Natural killer cell (primary cell): Measurements from ENCODE around the gene SFSWAP. TPM values are rescaled to one million over a fixed set of nuclear protein-coding genes. Genes with fewer than 3 reads are reported as not detected.

Experiments
- ATAC-seq, 3 donors: fragments of 150-1000 bp in 2 of 3; fragments of 200-7000 bp in 1 of 3; cut with Tn5 transposase; 1 replicate in 1 of 3; 2 replicates in 2 of 3; pipeline ENCODE4 v1.10.0; 2021; ENCODE audit warnings: mild to moderate bottlenecking in 2 of 3, moderate library complexity in 2 of 3
- DNase-seq, 2 donors: peaks; one replicate each; pipeline versions ENCODE4 v3.0.0 to v3.0.0-alpha.2; 2013 to 2021; ENCODE audit warnings: mixed read lengths in 1 of 2
- H3K27ac ChIP-seq: one replicate; pipeline ENCODE4 v1.5.1; 2013; ENCODE audit warnings: mild to moderate bottlenecking, low read length
- H3K27me3 ChIP-seq: one replicate; pipeline ENCODE4 v1.6.1; 2013; ENCODE audit warnings: low read length; ENCODE audit not compliant: control insufficient read depth, insufficient read depth
- H3K36me3 ChIP-seq: one replicate; pipeline ENCODE4 v1.6.1; 2013; ENCODE audit warnings: low read length; ENCODE audit not compliant: control insufficient read depth, insufficient read depth
- H3K4me1 ChIP-seq: one replicate; pipeline ENCODE4 v1.6.1; 2013; ENCODE audit warnings: low read length; ENCODE audit not compliant: control insufficient read depth, insufficient read depth
- H3K4me3 ChIP-seq: one replicate; pipeline ENCODE4 v1.5.1; 2013; ENCODE audit warnings: low read length
- H3K9me3 ChIP-seq: one replicate; pipeline ENCODE4 v1.6.1; 2013; ENCODE audit warnings: low read length; ENCODE audit not compliant: control insufficient read depth, insufficient read depth
- H3K27ac Mint-ChIP-seq, 2 donors: one replicate each; pipeline ENCODE4 v1.8.0; 2022; ENCODE audit warnings: mild to moderate bottlenecking in 2 of 2, mixed read lengths in 2 of 2, moderate library complexity in 1 of 2
- H3K27me3 Mint-ChIP-seq, 2 donors: one replicate each; pipeline ENCODE4 v1.8.0; 2022; ENCODE audit warnings: low read depth in 2 of 2, mixed read lengths in 2 of 2
- H3K36me3 Mint-ChIP-seq: one replicate; pipeline ENCODE4 v1.8.0; 2022; ENCODE audit warnings: mixed read lengths
- H3K4me1 Mint-ChIP-seq, 2 donors: one replicate each; pipeline ENCODE4 v1.8.0; 2022; ENCODE audit warnings: mixed read lengths in 2 of 2
- H3K4me3 Mint-ChIP-seq: one replicate; pipeline ENCODE4 v1.8.0; 2022; ENCODE audit warnings: mild to moderate bottlenecking, moderate library complexity, mixed read lengths
- H3K9me3 Mint-ChIP-seq, 2 donors: one replicate each; pipeline ENCODE4 v1.8.0; 2022; ENCODE audit warnings: mixed read lengths in 2 of 2
- CTCF ChIP-seq: fragments of 200-600 bp; IDR thresholded peaks from one replicate; pipeline ENCODE4 v1.8.0; 2022; ENCODE audit warnings: antibody characterized with exemption
- WGBS: methylation state at CpG from one replicate; pipeline ENCODE4 v1.1.7; 2013; ENCODE audit warnings: missing lambda C conversion rate; ENCODE audit not compliant: insufficient coverage; 5-methylcytosine and 5-hydroxymethylcytosine counted together
- intact Hi-C: fragments of 100-400 bp; cut with micrococcal nuclease; formaldehyde crosslinking; loops from one replicate; pipeline ENCODE4 v1.14.2; 2022
- total RNA-seq, 4 donors: library from RNA; stranded (reverse); fragments of 120-200 nt in 1 of 4; gene quantifications; one replicate each; pipeline versions ENCODE4 v1.2.3 to v1.2.4, GENCODE V29; 2013 to 2022

The SFSWAP gene
- total RNA-seq, 3 donors from 2014 or later (not counting 1 experiment from before 2014, with no cell fraction given): 99.1 to 109 (median 102) TPM

- no peak for TF ChIP-seq CTCF
- H3K27ac Mint-ChIP-seq: no peak overlapping the region
- no peak for DNase-seq
- no peaks in the 10 kb centered on the region for H3K27me3 ChIP-seq
- H3K36me3 Mint-ChIP-seq: no peaks in the 10 kb centered on the region
- 90% methylated on average over 16 of the region's 16 CpGs for WGBS
- no peaks in the 10 kb centered on the region for H3K9me3 ChIP-seq
- H3K9me3 Mint-ChIP-seq: no peaks in the 10 kb centered on the region
- H3K4me3 Mint-ChIP-seq: no peak overlapping the region
- H3K36me3 ChIP-seq: no peaks in the 10 kb centered on the region
- intact Hi-C loops: no loop called here
- peaks cover 6 to 10% of the 10 kb centered on the region in 2 donors for H3K27me3 Mint-ChIP-seq
- no peak overlapping the region for H3K4me3 ChIP-seq
- H3K4me1 ChIP-seq: no peaks in the 10 kb centered on the region
- ATAC-seq: no peak
- H3K4me1 Mint-ChIP-seq: no peaks in the 10 kb centered on the region
- H3K27ac ChIP-seq: no peak overlapping the region
Observed at GRCh38 chr12:131695968-131696367, 14.9 kb upstream of the SFSWAP start.

- Histone ChIP-seq H3K27me3 (no peaks in the 10 kb centered on the region), H3K36me3 (no peaks in the 10 kb centered on the region), H3K4me1 (no peaks in the 10 kb centered on the region), H3K9me3 (no peaks in the 10 kb centered on the region), H3K4me3 (no peak overlapping the region), H3K27ac (no peak overlapping the region)
- Mint-ChIP-seq H3K9me3 (no peaks in the 10 kb centered on the region), H3K36me3 (peaks cover 2% of the 10 kb centered on the region), H3K4me3 (no peak overlapping the region), H3K27ac (no peak overlapping the region), H3K4me1 (no peaks in the 10 kb centered on the region), H3K27me3 (peaks cover 7 to 10% of the 10 kb centered on the region in 2 donors)
- intact Hi-C loops: no loop called here
- ATAC-seq (no peak), DNase-seq (no peak)
- no peak for TF ChIP-seq CTCF
- WGBS: 59% methylated on average over 12 of the region's 12 CpGs
Observed at GRCh38 chr12:131698286-131698685, 12.6 kb upstream of the SFSWAP start.

- Histone ChIP-seq H3K27ac (no peak overlapping the region), H3K4me1 (no peaks in the 10 kb centered on the region), H3K9me3 (peaks cover 3% of the 10 kb centered on the region), H3K4me3 (no peak overlapping the region), H3K27me3 (no peaks in the 10 kb centered on the region), H3K36me3 (no peaks in the 10 kb centered on the region)
- H3K27ac Mint-ChIP-seq: no peak overlapping the region
- ATAC-seq (no peak), DNase-seq (no peak)
- peaks cover 0 to 4% of the 10 kb centered on the region in 2 donors for H3K9me3 Mint-ChIP-seq
- intact Hi-C loops: no loop called here
- no peaks in the 10 kb centered on the region for H3K4me1 Mint-ChIP-seq
- TF ChIP-seq CTCF: no peak
- H3K4me3 Mint-ChIP-seq: no peak overlapping the region
- WGBS: 85% methylated on average over 5 of the region's 5 CpGs
- H3K36me3 Mint-ChIP-seq: peaks cover 8% of the 10 kb centered on the region
- H3K27me3 Mint-ChIP-seq: peaks cover 14 to 15% of the 10 kb centered on the region in 2 donors
Observed at GRCh38 chr12:131699434-131699833, 11.5 kb upstream of the SFSWAP start.

- peaks cover 3% of the 10 kb centered on the region for H3K9me3 ChIP-seq
- no peak for ATAC-seq
- H3K27ac ChIP-seq: no peak overlapping the region
- 87% methylated on average over 8 of the region's 8 CpGs for WGBS
- Mint-ChIP-seq H3K27ac (no peak overlapping the region), H3K4me3 (no peak overlapping the region), H3K9me3 (peaks cover 2 to 4% of the 10 kb centered on the region in 2 donors), H3K4me1 (no peaks in the 10 kb centered on the region), H3K36me3 (peaks cover 8% of the 10 kb centered on the region), H3K27me3 (peaks cover 14 to 18% of the 10 kb centered on the region in 2 donors)
- TF ChIP-seq CTCF: no peak
- no peaks in the 10 kb centered on the region for H3K36me3 ChIP-seq
- no peak for DNase-seq
- no peak overlapping the region for H3K4me3 ChIP-seq
- H3K4me1 ChIP-seq: no peaks in the 10 kb centered on the region
- intact Hi-C loops: no loop called here
- H3K27me3 ChIP-seq: no peaks in the 10 kb centered on the region
Observed at GRCh38 chr12:131700271-131700670, 10.6 kb upstream of the SFSWAP start.
